GM10266 (cell line): ENCODE measurements around the gene APOBEC3A.
A peak's percentile ranks its signal among the peaks of the same experiment; 100 is the strongest.

Experiments used
- DNase-seq: peaks from one replicate; pipeline ENCODE4 v3.0.0; 2012; ENCODE audit errors: extremely low spot score
- TF ChIP-seq, protein P1 (sequence below): IDR thresholded peaks from 2 replicates; pipeline ENCODE4 v1.5.1; 2012; ENCODE audit warnings: mild to moderate bottlenecking, low read depth; ENCODE audit not compliant: control insufficient read depth, insufficient read depth; ENCODE audit errors: missing control alignments

APOBEC3A gene

DNA sequence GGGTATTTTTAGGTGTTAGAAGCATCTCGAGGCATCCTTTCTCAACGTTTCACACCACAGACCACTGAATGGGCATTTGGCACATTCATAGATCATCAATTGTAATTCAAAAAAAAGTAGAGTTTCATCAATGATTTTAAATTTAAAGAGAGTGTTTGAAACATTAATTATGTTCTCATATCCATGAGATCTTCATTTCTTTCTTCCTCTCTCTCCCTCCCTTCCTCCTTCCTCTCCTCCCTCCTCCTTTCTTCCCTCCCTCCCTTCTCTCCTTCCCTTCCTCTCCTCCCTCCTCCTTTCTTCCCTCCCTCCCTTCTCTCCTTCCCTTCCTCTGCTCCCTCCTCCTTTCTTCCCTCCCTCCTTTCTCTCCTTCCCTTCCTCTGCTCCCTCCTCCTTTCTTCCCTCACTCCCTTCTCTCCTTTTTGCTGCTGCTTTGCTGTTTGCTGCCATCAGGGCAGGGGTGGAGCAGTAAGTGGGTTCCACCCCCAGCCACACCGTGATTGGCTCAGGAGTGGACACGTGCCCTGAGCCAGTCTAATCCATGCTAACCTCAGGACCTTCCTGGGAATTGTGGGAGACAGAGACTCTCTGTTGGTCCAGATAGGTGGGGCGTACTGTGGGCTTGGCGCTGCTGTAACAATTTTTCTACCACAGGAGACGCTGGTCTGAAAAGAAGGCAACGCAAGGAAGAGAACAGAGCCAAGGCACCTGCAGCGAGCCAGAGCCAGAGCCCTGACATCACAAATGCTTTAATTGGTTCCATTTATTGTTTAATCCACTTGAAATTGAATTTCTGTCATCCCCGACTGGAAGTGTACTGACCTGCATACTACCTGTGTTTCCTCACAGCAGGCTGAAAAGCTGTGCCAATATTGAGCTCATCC lies 33.7 kb upstream of the APOBEC3A start:
- TF ChIP-seq, protein P1, sequence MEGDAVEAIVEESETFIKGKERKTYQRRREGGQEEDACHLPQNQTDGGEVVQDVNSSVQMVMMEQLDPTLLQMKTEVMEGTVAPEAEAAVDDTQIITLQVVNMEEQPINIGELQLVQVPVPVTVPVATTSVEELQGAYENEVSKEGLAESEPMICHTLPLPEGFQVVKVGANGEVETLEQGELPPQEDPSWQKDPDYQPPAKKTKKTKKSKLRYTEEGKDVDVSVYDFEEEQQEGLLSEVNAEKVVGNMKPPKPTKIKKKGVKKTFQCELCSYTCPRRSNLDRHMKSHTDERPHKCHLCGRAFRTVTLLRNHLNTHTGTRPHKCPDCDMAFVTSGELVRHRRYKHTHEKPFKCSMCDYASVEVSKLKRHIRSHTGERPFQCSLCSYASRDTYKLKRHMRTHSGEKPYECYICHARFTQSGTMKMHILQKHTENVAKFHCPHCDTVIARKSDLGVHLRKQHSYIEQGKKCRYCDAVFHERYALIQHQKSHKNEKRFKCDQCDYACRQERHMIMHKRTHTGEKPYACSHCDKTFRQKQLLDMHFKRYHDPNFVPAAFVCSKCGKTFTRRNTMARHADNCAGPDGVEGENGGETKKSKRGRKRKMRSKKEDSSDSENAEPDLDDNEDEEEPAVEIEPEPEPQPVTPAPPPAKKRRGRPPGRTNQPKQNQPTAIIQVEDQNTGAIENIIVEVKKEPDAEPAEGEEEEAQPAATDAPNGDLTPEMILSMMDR = no peak
- no peak for DNase-seq

DNA sequence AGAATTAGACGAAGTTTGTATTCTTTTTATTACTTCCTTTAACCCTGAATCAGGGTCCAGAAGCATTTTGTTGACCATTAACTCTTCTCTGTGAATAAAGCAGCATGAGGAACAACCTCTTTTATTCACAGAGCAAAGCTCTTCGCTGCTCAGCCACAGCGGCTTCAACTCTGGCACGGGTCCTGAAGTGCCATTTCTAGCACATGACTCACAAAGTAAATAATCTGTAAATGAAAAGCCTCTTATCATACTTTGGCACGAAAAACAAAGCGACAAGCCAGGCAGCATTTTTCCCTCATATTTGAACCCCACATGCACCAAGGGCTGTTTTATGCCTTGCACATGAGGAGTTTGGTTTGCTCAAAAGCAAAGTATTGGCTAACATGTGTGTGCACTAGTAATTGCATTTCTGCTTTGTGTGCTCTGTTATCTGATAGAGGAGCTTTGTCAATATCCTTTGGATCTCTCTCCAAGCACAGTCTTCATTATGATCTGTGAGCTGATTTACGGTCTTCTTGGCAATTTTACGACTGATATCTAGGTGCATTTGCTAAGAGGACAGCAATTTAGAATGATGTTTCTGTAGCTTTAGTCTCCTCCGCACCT lies 33.0 kb upstream of the APOBEC3A start:
- TF ChIP-seq, protein P1 = no peak
- DNase-seq = no peak

DNA sequence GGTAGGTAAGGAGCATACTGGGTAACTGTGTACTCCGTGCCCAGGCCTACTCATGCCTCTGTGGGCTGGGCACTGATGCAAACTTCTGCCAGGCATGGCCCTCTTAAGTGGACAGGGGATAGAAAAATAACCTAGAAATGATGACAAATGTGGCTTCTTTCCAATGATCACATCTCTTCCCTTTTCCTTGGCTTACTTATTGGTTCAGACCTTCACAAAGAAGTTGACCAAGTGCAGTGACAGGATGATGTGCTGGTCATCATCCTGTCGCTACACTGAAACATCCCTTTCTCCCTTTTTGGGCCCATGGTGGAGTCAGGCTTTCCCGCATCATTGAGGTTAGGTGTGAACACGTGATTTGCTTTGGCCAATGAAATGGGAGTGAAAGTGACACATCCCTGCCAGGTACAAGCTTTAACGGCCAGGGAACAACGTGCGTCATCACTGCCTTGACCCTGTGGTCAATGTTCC lies 31.8 kb upstream of the APOBEC3A start:
- DNase-seq = no peak
- TF ChIP-seq, protein P1 = no peak

DNA sequence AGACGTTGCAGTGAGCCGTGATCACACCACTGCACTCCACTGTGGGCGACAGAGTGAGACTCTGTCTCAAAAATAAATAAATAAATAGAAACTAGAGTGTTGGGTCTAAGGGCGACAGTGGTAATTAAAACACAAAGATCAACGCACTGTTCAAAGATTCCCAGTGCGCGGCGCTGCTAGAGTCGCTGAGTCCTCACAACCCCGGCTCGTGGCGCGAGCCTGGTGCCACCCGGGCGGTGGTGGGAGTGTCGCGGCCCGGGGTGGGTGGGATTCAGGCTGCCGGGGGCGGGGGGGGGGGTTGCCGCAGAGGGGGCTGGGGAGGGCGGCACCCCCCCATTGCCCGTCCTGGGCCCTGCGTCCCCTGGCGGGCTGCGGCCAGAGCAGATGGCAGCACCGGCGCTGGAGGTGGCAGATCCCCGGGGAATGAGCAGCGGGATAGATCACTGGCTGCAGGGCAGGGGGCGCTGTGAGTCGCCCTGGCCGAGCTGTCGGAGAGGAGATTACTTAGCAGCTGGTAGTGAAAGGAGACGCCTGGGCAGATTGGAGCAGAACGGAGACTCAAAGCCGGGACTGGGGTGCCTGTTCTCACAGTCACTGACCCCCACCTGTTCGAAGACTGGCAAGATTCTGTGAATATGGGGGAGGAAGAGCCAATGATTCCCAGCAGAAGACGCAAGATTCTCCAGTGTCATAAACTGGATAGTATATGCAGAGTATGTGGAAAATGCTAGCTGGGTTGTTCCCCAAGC lies 30.2 kb upstream of the APOBEC3A start:
- DNase-seq = peak; percentile 61
- TF ChIP-seq, protein P1 = peak; percentile 78

DNA sequence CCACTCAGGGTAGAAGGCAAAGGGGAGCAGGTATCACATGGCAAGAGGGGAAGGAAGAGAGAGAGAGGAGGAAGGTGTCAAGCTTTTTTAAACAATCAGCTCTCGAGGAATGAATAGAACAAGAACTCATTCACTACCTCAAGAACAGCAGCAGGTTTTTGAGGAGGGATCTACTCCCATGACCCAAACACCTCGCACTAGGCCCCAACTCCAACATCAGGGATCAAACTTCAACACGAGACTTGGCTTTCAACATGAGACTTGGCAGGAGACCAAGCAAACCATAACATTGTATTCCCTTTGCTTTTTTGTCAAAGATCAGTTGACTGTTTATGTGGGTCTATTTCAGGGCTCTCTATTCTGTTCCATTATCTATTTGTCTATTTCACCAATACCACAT lies 26.9 kb upstream of the APOBEC3A start:
- no peak for DNase-seq
- TF ChIP-seq, protein P1 = no peak

DNA sequence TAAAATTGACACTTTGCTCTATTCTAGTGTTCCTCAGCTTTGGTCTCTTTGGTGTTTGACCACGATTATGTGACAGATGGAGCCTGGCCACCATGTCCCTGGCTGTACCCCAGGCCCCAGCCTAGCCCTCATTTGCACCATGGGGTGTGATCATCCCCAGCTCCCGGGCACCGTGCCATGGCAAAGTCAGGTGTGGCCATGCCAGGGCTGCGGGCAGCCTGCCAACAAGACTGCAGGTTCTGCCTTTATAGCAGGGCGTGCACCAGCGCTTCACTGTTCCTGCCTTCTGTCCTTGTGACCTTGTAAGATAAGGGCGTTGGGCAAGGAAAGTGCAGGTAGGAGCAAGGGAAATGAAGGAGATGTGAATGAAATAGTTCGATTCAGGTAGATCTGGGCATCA lies 22.4 kb upstream of the APOBEC3A start:
- no peak for DNase-seq
- TF ChIP-seq, protein P1 = no peak
